ENCODE measurements around the gene ANKRD13A. TPM values are rescaled to one million over a fixed set of nuclear protein-coding genes. Genes with fewer than 3 reads are reported as not detected.

The ANKRD13A gene
- total and polyA plus RNA-seq, 2 of the 13 experiments (the other 11 are each of a cell fraction or from before 2014, with no cell fraction given), result 34.1 to 41.6 TPM

DNA sequence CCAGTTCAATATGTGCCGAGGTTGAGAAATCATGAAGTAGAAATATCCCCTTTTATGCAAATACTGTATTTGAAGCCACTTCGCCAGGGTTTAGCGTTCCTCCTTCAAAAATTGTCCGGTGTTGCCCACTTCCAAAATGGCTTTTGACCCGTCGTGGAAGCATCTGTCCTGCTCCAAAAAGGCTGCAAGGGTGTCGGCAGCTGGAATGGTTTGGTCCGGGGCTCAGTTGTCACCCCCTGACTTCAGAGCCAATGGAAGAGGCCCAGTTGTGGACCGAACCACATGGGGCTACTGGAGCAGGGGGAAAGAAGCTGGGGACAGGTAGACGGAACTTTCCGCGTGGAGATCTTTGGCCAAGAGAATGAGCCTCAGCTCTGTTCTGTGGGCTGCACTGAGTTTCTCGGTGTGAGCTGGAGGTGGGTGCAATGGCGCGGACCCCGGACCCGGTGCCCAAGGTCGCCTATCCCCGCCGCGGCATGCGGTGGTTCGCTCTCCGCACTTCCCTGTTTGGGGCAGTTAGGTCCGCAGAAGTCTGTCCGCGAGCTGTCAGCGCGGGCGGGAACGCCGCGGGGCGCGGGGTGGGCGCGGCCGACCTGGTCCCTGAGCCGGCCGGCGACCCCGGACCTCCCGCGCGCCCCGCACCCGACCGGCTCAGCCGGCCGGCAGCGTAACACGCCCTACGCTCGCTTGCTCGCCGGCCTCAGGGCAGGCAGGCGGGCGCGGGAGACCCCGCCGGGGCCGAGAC, at the start of gene ANKRD13A (continued):
- TF ChIP-seq, protein P1, sequence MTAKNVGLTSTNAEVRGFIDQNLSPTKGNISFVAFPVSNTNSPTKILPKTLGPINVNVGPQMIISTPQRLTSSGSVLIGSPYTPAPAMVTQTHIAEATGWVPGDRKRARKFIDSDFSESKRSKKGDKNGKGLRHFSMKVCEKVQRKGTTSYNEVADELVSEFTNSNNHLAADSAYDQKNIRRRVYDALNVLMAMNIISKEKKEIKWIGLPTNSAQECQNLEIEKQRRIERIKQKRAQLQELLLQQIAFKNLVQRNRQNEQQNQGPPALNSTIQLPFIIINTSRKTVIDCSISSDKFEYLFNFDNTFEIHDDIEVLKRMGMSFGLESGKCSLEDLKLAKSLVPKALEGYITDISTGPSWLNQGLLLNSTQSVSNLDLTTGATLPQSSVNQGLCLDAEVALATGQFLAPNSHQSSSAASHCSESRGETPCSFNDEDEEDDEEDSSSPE (CRISPR knock-in tag; IDR thresholded peaks at IDR 0.05), result peak; percentile 60
- TF ChIP-seq, protein P2, sequence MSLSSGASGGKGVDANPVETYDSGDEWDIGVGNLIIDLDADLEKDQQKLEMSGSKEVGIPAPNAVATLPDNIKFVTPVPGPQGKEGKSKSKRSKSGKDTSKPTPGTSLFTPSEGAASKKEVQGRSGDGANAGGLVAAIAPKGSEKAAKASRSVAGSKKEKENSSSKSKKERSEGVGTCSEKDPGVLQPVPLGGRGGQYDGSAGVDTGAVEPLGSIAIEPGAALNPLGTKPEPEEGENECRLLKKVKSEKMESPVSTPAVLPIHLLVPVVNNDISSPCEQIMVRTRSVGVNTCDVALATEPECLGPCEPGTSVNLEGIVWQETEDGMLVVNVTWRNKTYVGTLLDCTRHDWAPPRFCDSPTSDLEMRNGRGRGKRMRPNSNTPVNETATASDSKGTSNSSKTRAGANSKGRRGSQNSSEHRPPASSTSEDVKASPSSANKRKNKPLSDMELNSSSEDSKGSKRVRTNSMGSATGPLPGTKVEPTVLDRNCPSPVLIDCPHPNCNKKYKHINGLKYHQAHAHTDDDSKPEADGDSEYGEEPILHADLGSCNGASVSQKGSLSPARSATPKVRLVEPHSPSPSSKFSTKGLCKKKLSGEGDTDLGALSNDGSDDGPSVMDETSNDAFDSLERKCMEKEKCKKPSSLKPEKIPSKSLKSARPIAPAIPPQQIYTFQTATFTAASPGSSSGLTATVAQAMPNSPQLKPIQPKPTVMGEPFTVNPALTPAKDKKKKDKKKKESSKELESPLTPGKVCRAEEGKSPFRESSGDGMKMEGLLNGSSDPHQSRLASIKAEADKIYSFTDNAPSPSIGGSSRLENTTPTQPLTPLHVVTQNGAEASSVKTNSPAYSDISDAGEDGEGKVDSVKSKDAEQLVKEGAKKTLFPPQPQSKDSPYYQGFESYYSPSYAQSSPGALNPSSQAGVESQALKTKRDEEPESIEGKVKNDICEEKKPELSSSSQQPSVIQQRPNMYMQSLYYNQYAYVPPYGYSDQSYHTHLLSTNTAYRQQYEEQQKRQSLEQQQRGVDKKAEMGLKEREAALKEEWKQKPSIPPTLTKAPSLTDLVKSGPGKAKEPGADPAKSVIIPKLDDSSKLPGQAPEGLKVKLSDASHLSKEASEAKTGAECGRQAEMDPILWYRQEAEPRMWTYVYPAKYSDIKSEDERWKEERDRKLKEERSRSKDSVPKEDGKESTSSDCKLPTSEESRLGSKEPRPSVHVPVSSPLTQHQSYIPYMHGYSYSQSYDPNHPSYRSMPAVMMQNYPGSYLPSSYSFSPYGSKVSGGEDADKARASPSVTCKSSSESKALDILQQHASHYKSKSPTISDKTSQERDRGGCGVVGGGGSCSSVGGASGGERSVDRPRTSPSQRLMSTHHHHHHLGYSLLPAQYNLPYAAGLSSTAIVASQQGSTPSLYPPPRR (CRISPR knock-in tag; IDR thresholded peaks at IDR 0.05; ENCODE audit: borderline replicate concordance), result 0 out of 2 replicates have a peak, but pooled peaks have one; percentile 19
- TF ChIP-seq ZNF17 (CRISPR knock-in tag; IDR thresholded peaks at IDR 0.05), result no peak
- TF ChIP-seq SRSF4 (IDR thresholded peaks at IDR 0.05; ENCODE audit: low read depth, low read length, poor library complexity, severe bottlenecking), result no peak
- TF ChIP-seq KLF9 (CRISPR knock-in tag; IDR thresholded peaks at IDR 0.05; ENCODE audit: low read depth), result no peak
- TF ChIP-seq, protein P3, sequence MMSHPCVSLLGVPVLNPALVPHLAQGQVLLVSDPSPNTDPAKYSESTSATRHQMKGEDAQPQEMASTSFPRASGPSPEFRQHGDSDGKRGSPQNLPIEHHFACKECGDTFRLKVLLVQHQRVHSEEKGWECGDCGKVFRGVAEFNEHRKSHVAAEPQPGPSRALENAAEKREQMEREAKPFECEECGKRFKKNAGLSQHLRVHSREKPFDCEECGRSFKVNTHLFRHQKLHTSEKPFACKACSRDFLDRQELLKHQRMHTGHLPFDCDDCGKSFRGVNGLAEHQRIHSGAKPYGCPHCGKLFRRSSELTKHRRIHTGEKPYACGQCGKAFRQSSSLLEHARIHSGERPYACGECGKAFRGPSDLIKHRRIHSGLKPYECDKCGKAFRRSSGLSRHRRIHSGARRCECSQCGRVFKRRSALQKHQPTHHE (CRISPR knock-in tag; IDR thresholded peaks at IDR 0.05; ENCODE audit: borderline replicate concordance), result peak; percentile 59; the same call in 1 of the 2 replicates
- TF ChIP-seq ZNF816 (CRISPR knock-in tag; IDR thresholded peaks at IDR 0.05; ENCODE audit: borderline replicate concordance), result no peak
- TF ChIP-seq ZNF549 (CRISPR knock-in tag; IDR thresholded peaks at IDR 0.05), result no peak
- TF ChIP-seq, protein P4, sequence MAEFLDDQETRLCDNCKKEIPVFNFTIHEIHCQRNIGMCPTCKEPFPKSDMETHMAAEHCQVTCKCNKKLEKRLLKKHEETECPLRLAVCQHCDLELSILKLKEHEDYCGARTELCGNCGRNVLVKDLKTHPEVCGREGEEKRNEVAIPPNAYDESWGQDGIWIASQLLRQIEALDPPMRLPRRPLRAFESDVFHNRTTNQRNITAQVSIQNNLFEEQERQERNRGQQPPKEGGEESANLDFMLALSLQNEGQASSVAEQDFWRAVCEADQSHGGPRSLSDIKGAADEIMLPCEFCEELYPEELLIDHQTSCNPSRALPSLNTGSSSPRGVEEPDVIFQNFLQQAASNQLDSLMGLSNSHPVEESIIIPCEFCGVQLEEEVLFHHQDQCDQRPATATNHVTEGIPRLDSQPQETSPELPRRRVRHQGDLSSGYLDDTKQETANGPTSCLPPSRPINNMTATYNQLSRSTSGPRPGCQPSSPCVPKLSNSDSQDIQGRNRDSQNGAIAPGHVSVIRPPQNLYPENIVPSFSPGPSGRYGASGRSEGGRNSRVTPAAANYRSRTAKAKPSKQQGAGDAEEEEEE (CRISPR knock-in tag; IDR thresholded peaks at IDR 0.05; ENCODE audit: borderline replicate concordance), result no peak; the same call in 1 of the 2 replicates
- TF ChIP-seq ZNF30 (CRISPR knock-in tag; IDR thresholded peaks at IDR 0.05), result 0 out of 2 replicates have a peak, but pooled peaks have one; percentile 51
- TF ChIP-seq ZMAT3 (CRISPR knock-in tag; conservative IDR thresholded peaks at IDR 0.05), result peak; percentile 73; the same call in 1 of the 2 replicates
- no peak for TF ChIP-seq ZNF709 (CRISPR knock-in tag; IDR thresholded peaks at IDR 0.05)
- TF ChIP-seq, protein P5, sequence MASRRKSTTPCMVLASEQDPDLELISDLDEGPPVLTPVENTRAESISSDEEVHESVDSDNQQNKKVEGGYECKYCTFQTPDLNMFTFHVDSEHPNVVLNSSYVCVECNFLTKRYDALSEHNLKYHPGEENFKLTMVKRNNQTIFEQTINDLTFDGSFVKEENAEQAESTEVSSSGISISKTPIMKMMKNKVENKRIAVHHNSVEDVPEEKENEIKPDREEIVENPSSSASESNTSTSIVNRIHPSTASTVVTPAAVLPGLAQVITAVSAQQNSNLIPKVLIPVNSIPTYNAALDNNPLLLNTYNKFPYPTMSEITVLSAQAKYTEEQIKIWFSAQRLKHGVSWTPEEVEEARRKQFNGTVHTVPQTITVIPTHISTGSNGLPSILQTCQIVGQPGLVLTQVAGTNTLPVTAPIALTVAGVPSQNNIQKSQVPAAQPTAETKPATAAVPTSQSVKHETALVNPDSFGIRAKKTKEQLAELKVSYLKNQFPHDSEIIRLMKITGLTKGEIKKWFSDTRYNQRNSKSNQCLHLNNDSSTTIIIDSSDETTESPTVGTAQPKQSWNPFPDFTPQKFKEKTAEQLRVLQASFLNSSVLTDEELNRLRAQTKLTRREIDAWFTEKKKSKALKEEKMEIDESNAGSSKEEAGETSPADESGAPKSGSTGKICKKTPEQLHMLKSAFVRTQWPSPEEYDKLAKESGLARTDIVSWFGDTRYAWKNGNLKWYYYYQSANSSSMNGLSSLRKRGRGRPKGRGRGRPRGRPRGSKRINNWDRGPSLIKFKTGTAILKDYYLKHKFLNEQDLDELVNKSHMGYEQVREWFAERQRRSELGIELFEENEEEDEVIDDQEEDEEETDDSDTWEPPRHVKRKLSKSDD (CRISPR knock-in tag; IDR thresholded peaks at IDR 0.05; ENCODE audit: low read depth), result no peak
- TF ChIP-seq, protein P6, sequence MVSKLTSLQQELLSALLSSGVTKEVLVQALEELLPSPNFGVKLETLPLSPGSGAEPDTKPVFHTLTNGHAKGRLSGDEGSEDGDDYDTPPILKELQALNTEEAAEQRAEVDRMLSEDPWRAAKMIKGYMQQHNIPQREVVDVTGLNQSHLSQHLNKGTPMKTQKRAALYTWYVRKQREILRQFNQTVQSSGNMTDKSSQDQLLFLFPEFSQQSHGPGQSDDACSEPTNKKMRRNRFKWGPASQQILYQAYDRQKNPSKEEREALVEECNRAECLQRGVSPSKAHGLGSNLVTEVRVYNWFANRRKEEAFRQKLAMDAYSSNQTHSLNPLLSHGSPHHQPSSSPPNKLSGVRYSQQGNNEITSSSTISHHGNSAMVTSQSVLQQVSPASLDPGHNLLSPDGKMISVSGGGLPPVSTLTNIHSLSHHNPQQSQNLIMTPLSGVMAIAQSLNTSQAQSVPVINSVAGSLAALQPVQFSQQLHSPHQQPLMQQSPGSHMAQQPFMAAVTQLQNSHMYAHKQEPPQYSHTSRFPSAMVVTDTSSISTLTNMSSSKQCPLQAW (CRISPR knock-in tag; IDR thresholded peaks at IDR 0.05), result peak; percentile 72

Measured in HepG2 (cell line).